GM19239 (cell line): ENCODE results near the gene NECTIN1.

Experiments used
- DNase-seq: peaks from one replicate; pipeline ENCODE4 v3.0.0; 2011; ENCODE audit warnings: low spot score; ENCODE audit not compliant: insufficient read length
- FAIRE-seq: peaks from 2 replicates; lab custom pipeline; 2011; peaks lifted over from hg19 to GRCh38; lab: Jason Lieb, UNC

NECTIN1 gene

DNA sequence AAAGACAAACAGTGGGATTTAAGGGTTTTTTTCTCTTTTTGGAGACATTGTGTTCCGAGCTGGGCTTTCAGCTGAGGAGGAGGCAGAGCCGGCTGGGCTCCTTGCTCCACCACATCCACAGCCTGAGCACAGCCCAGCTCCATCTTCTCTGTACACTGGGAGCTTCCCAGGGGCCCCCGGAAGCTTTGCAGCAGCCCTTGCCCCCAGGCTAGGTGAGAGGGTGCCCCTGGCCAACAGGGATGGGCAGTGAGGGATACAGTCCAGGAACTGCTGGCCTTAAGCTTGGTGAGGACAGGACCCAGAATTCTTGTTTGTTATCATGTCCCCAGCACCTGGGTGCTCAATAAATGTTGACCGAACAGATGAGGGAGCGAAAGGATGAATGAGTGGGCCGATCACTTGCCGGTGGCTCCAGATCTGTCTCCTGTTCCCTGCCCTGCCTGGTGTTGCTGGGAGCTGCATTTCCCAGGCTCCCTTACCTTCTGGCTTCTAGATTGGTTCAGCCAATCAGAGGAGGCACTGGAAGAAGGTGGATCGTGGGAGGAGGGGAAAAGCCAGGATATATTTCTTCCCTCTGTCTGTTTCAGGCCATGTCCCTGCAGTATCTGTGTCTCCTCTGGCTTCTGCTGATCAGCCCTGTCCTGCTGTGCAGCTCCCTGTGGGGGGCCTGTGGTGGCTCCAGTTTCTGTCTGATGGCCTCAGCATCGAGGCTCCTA, 26.5 kb upstream of the NECTIN1 start:
- FAIRE-seq (no peak), DNase-seq (no peak)

DNA sequence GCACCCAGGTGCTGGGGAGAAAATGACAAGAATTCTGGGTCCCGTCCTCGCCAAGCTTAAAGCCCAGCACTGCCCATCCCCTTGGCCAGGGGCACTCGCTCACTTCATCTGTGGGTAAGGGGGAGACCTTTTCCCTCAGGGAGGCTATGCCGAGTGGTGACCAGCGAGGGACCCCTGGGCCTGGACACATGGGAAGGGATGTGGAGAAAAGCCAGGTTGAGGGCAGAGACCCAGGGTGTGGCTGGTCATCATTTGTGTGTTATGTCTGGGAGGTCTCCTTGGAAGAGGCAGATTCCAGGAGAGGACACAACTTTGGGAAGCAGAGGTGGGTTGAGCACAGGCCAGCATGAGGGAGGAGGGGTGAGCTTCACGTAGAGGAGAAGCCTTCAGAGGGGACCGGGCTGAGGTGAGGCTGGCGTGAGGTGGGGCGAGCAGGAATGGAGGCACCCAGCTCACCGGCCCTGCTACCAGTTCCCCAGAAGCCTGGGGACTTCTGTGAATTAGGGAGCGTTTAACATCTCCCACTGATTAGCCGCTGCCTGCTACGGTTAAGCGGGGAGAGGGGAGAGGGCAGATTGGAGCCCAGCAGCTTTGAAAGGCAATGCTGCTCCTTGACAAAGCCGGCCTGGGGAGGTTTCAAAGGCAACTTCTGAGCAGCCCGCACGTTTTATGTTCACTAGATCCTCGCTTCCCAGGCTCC, 25.8 kb upstream of the NECTIN1 start:
- no peak for FAIRE-seq
- DNase-seq, result no peak

DNA sequence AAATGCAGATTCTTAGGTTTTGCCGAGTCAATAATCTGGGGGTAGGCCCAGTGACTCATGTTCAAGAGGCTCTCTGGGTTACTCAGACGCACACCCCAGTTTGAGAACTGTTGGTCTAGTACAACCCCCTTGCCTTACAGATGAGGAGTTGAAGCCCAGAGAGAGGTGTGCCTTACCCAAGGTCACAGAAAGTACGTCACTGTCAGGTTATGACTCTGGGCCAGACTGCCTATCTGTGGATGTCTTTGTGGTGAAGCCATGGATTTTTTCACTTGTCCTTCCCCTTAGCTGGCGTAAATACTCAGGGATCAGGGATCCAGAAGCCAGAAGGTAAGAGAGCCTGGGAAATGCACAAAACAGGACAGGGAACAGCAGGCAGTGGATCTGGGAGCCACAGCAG, 25.2 kb upstream of the NECTIN1 start:
- FAIRE-seq (no peak), DNase-seq (no peak)

DNA sequence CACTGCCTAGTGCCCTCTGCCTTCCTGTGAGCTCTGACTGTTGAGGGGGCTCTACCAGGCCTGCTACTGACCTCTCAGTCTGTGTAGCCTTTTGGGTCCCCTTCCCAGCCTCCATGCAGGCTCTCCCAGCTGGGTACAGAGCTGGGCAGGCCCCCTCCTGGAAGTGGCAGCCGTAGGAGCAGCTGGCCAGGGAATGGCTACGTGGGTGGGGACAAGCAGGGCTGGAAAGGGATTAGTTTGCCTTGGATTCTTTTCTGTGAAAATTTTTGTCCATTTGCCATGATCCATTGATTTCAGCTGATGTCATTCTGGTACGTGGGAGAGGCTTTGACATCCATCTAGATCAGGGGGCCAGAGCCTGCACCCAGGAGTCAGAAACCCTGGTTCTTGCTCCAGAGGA, 23.9 kb upstream of the NECTIN1 start:
- no peak for DNase-seq
- no peak for FAIRE-seq

DNA sequence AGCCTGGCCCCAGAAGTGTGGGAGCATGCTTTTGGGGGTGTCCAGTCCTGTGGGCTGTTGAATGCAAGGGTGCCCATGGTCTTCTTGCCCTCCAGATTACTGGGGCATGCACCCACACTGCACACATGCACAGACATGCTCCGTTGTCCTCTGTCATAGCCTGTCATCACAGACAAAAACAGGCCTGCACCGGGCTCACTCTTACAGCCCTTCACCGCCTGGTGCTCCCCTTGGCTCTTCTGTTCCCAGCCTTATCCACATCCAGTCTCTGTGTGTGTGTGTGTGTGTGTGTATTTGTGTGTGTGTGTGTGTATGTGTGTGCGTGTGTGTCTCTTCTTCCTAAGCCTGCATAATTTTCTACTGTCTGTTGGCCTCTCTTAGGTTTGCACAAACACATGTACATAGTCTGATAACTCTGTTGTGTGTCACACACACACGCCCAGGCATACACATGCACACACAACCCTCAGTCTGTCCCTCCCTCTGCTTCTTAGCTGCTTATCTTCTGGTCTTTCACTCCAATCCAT, 23.4 kb upstream of the NECTIN1 start:
- FAIRE-seq, result no peak
- no peak for DNase-seq

- DNase-seq, result no peak
- FAIRE-seq, result no peak
Observed at GRCh38 chr11:119750056-119750455, 21.1 kb upstream of the NECTIN1 start.

- FAIRE-seq, result no peak
Observed at GRCh38 chr11:119749006-119749565, 20.1 kb upstream of the NECTIN1 start.

GRCh38 chr11:119747868-119748660, 19.1 kb upstream of the NECTIN1 start:
- FAIRE-seq, result no peak
- DNase-seq, result no peak

More at GRCh38 chr11:119749006-119749565, 20.1 kb upstream of the NECTIN1 start:
- DNase-seq, result no peak

DNA sequence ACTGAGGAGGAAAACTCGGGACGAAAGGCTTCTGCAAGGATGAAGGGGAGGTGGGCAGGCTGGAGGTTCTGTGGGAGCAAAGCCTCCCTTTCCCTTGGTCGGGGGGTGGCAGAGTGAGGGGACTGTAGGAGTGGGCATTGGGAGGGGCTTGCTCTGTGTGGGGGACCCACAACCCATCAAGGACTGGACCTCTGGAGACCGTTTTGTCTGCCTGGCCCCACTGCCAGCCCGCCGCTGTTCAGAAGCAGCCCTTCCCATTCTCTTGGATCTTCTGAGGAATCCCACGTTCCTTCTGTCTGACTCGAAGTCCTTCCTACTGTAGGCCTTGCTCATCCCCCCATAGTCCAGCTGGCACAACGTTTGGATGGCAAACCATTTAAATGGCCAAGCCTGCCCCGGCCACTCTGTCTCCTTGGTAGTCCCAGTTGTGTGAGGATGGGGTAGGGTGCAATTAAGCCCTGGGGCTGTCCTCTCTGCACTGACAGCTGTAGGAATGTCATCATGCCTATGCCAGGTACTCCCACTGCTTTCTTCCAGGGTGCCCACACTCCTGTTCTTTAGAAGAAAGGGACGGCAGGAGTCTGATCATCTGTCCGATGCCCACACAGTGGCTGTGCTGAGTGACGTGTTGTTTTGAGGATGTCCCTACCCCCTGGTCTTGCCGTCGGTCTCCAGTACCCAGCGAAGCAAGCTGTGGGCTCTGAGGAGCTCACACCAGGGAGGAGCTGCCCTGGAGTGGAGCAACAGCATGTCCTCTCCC, 17.0 kb upstream of the NECTIN1 start:
- no peak for FAIRE-seq
- DNase-seq, result no peak

GRCh38 chr11:119745112-119745511, 16.1 kb upstream of the NECTIN1 start:
- DNase-seq (no peak), FAIRE-seq (no peak)

- FAIRE-seq, result no peak
Observed at GRCh38 chr11:119744577-119744976, 15.6 kb upstream of the NECTIN1 start.

GRCh38 chr11:119743006-119743405, 14.0 kb upstream of the NECTIN1 start:
- DNase-seq, result no peak
- FAIRE-seq, result no peak

More at GRCh38 chr11:119744577-119744976, 15.6 kb upstream of the NECTIN1 start:
- DNase-seq, result no peak

DNA sequence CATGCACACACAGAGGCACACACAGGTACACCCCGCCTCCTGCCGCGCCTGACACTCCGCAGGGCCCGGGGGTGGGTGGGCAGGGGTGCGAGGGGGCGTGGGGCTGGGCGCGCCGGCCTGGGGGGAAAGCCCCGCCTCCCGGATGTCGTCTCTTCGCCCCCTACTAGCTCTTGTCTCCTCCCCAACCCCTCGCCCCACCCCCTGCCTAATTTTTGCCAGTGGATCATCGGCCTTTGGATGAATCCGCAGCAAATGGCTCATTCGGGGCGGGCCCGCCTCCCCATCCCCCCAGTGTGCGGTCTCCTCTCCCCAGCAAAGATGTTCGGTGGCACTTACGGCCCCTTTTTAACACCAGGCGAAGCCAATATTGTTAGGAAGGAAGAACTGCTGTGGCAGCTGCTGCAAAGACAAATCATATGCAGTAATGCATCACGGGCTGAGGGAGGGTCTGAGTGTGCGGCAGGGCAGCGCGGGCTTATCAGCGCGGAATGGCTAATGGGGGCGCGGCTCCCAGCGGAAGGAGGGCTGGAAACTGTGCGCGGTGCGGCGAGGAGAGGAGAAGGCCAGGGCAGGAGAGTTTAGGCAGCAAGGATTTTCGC, 13.4 kb upstream of the NECTIN1 start:
- no peak for FAIRE-seq
- no peak for DNase-seq

DNA sequence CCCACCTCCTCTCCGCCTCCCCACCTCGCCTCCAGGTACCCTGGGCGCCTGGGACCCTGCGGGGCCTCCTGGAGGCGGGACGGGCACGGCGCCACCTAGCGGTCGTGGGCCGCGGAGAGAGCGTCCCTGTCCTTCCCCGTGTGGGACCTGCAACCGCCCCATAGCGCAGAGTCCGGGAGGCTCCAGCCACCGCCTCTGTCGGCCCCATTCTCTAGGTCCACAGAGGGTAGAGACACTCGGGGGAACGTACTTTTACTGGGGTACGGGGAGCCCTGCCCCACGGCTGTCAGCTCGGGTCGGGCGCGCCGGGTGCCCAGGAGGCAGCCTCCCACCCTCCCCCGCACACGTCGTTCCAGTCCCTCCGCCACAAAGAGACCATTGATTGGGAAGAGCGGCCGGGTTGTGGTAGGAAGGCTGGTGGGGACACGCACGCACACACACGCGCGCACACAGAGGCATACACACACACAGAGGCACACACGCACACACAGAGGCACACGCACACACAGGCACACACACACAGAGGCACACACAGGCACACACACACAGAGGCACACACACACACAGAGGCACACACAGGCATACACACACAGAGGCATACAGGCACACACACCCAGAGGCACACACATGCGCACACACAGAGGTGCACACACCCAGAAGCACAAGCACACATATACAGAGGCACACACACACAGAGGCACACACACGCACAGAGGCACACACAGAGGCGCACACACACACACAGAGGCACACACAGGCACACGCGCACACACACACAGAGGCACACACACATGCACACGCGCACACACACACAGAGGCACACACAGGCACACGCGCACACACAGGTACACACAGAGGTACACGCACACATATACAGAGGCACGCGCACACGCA, 12.6 kb upstream of the NECTIN1 start:
- DNase-seq (peak; percentile 69), FAIRE-seq (no peak)

- DNase-seq (no peak), FAIRE-seq (no peak)
Observed at GRCh38 chr11:119739975-119740374, 11.0 kb upstream of the NECTIN1 start.

DNA sequence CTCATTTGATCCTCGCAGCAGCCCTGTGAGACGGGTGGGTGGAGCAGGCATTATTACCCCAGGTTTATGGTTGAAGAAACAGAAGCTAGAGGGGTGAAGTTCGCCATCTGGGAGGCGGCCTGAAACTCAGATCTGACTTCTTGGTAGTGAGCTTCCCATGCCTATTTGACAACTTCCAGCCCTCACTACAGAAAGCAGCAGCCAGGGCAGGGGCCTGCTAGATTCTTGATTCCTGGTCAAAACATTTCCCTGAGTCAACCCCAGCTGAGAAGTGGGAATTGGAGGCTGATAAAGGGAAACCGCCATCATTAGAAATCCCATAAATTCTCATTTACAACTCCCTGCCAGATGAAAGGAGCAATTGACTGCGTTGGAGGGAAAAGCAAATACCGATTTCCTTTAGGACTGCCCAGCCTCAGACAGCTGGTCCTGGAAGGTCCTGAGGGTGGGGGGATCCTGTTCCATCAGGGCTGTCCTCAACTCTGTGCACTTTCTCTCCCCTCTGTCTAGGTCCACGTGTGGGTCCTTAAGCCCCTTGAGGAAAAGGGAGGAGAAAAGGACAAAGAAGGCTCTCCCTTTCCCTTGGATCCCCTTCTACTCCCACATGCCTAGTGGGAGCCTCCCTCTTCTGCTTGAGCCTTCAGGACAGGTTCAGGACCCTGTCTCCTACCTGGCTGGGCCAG, 10.2 kb upstream of the NECTIN1 start:
- DNase-seq (no peak), FAIRE-seq (no peak)

GRCh38 chr11:119738059-119738439, 9.0 kb upstream of the NECTIN1 start:
- no peak for FAIRE-seq
- no peak for DNase-seq
